ENCODE data around the gene FTSJ3. TPM values are rescaled to one million over a fixed set of nuclear protein-coding genes. Genes with fewer than 3 reads are reported as not detected.
A peak's percentile ranks its signal among the peaks of the same experiment; 100 is the strongest.

The FTSJ3 gene
- total and polyA plus RNA-seq, 2 experiments from 2014 or later, result 29.2 to 61.5 TPM

- Histone ChIP-seq H3F3A (replicated peaks; ENCODE audit: low read depth) (no peaks in the 10 kb centered on the region; the same call in 1 of the 2 replicates), H3K4me3 (peak within 1 kb of the TSS; percentile 99), H3K36me3 (ENCODE audit: insufficient read depth) (peaks cover 7% of the 10 kb centered on the region; the same call in 1 of the 2 replicates), H3K4me1 (ENCODE audit: insufficient read depth) (peaks cover 22% of the 10 kb centered on the region), H3K27me3 (ENCODE audit: insufficient read depth) (no peaks in the 10 kb centered on the region), H2AFZ (peak within 1 kb of the TSS; percentile 39; the same call in 1 of the 2 replicates), H3K79me2 (replicated peaks; ENCODE audit: insufficient read depth) (peaks cover 90% of the 10 kb centered on the region), H3K27ac (ENCODE audit: low read depth) (peak within 1 kb of the TSS; percentile 98), H4K20me1 (replicated peaks; ENCODE audit: insufficient read depth) (peaks cover 67% of the 10 kb centered on the region), H3K9me2 (ENCODE audit: insufficient read depth) (no peaks in the 10 kb centered on the region), H3K4me2 (peak within 1 kb of the TSS; percentile 96)
- DNase-seq (ENCODE audit: low spot score) (peak; percentile 94), ATAC-seq (peak; percentile 38)
- Mint-ChIP-seq H3K36me3 (ENCODE audit: low read depth) (peaks cover 39% of the 10 kb centered on the region), H3K4me1 (peaks cover 17% of the 10 kb centered on the region), H3K4me3 (peak within 1 kb of the TSS; percentile 95), H3K27me3 (ENCODE audit: insufficient read depth, low read depth, poor library complexity) (peaks cover 14% of the 10 kb centered on the region), H3K9me3 (no peaks in the 10 kb centered on the region; the same call in 2 of the 3 replicates), H3K27ac (peak within 1 kb of the TSS; percentile 100)
- TF ChIP-seq CTCF (conservative IDR thresholded peaks at IDR 0.05; ENCODE audit: low read depth in 2 of 2), result peak; percentile 18 to 24; a peak in 3 of 4 replicates
- TF ChIP-seq POLR2AphosphoS5 (IDR thresholded peaks at IDR 0.05; ENCODE audit: low read depth), result peak; percentile 85
- TF ChIP-seq STAT1 (IDR thresholded peaks at IDR 0.05; ENCODE audit: unreplicated experiment), result no peak
Measured at GRCh38 chr17:63774141-63774968, 53.1 kb downstream of the FTSJ3 start, which contains the start of gene DDX42. DDX42 (plus strand) TSS chr17:63774170; CDS start chr17:63787050, 12,880 bp downstream.

DNA sequence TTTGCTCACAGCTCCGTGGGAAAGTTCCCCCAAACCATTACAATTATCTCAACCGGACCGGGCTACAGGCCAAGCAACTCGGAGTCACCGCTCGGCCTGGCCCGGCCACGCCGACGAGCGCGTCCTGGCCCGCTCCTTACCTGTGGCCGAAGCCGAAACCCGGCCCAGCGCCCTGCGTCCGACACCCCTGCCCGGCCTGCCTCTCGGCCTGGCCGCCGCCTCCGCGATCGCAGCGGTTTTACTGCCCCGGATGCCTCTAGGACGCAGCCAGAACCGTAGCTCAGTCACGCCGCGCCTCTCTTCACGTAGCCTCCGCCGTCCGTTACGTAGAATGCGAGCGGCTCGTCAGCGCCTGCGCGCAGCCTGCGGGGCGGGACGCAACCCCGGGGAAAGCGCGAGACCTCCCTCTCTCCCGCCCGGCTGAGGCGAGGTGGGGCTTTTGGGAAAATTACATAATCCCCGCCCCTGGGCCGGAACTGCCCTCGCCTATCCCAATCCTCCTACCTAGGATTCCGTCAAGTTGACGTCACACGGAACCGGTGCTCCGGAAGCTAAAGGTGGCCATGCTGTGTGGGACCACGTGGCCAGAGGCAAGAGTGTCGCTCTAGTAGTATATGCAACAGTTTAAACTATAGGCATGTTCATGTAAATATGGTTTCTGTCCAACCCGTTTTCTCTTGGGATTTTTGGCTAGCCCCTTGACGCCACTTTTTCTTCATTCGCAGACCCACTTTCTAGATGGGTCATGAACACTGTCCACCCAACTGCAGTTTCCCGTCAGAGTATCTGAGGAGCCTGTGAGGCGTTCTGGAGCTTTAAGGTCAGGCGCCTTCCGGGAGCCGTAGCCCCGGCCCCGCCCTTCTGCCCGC lies 54.0 kb downstream of the FTSJ3 start, which contains the start of gene CCDC47:
CCDC47 (minus strand) TSS at position 326 of the 869 bp plus-strand sequence. CDS start 7,422 bp downstream, outside the sequence.
- H3K4me2 ChIP-seq, result peak within 1 kb of the TSS; percentile 96
- no peaks in the 10 kb centered on the region for H3K9me2 ChIP-seq (ENCODE audit: insufficient read depth)
- no peaks in the 10 kb centered on the region; the same call in 2 of the 3 replicates for H3K9me3 Mint-ChIP-seq
- peak within 1 kb of the TSS; percentile 95 for H3K4me3 Mint-ChIP-seq
- ATAC-seq, result peak; percentile 86
- H3K79me2 ChIP-seq (replicated peaks; ENCODE audit: insufficient read depth), result peaks cover 90% of the 10 kb centered on the region
- H3K27me3 Mint-ChIP-seq (ENCODE audit: insufficient read depth, low read depth, poor library complexity), result peaks cover 14% of the 10 kb centered on the region
- peak; percentile 100 for DNase-seq (ENCODE audit: low spot score)
- H3K27me3 ChIP-seq (ENCODE audit: insufficient read depth), result no peaks in the 10 kb centered on the region
- peaks cover 64% of the 10 kb centered on the region for H4K20me1 ChIP-seq (replicated peaks; ENCODE audit: insufficient read depth)
- TF ChIP-seq POLR2AphosphoS5 (IDR thresholded peaks at IDR 0.05; ENCODE audit: low read depth) (peak; percentile 94), JUNB (IDR thresholded peaks at IDR 0.05; ENCODE audit: unreplicated experiment) (no peak), EZH2phosphoT487 (IDR thresholded peaks at IDR 0.05; ENCODE audit: unreplicated experiment) (no peak), ETS1 (IDR thresholded peaks at IDR 0.05) (peak; percentile 85), EZH2 (IDR thresholded peaks at IDR 0.05; ENCODE audit: low read depth, unreplicated experiment) (no peak), CREB1 (CRISPR knock-in tag; IDR thresholded peaks at IDR 0.05; ENCODE audit: low read depth) (peak; percentile 95), NANOG (IDR thresholded peaks at IDR 0.05; ENCODE audit: borderline replicate concordance) (0 out of 2 replicates have a peak, but pooled peaks have one; percentile 14)
- H3K27ac Mint-ChIP-seq, result peak within 1 kb of the TSS; percentile 100
- peak within 1 kb of the TSS; percentile 98 for H3K27ac ChIP-seq (ENCODE audit: low read depth)
- peaks cover 18% of the 10 kb centered on the region for H3K4me1 Mint-ChIP-seq
- H3K36me3 ChIP-seq (ENCODE audit: insufficient read depth), result peaks cover 6% of the 10 kb centered on the region; the same call in 1 of the 2 replicates
- peak within 1 kb of the TSS; percentile 39; the same call in 1 of the 2 replicates for H2AFZ ChIP-seq
- peaks cover 22% of the 10 kb centered on the region for H3K4me1 ChIP-seq (ENCODE audit: insufficient read depth)
- peak within 1 kb of the TSS; percentile 99 for H3K4me3 ChIP-seq
- peaks cover 32% of the 10 kb centered on the region for H3K36me3 Mint-ChIP-seq (ENCODE audit: low read depth)
- no peaks in the 10 kb centered on the region; the same call in 1 of the 2 replicates for H3F3A ChIP-seq (replicated peaks; ENCODE audit: low read depth)
